ENCODE data around the gene PLCL1.

Gene PLCL1

GRCh38 chr2:197839327-197839726 lies 34.9 kb downstream of the PLCL1 start:
- H3K4me3 ChIP-seq (ENCODE audit: control insufficient read depth, low read depth, low read length) = no peak overlapping the region
- no peak for DNase-seq (ENCODE audit: low read depth)
- no peak for TF ChIP-seq CTCF (IDR thresholded peaks at IDR 0.05; ENCODE audit: control insufficient read depth, insufficient read depth, low read depth, low read length, missing control alignments)

- TF ChIP-seq CTCF (IDR thresholded peaks at IDR 0.05; ENCODE audit: control insufficient read depth, insufficient read depth, low read depth, low read length, missing control alignments) = no peak
- no peak overlapping the region for H3K4me3 ChIP-seq (ENCODE audit: control insufficient read depth, low read depth, low read length)
- no peak for DNase-seq (ENCODE audit: low read depth)
Observed at GRCh38 chr2:197839856-197840255, 35.5 kb downstream of the PLCL1 start.

GRCh38 chr2:197846128-197846527 lies 41.7 kb downstream of the PLCL1 start:
- H3K4me3 ChIP-seq (ENCODE audit: control insufficient read depth, low read depth, low read length) = no peak overlapping the region
- DNase-seq (ENCODE audit: low read depth) = no peak
- no peak for TF ChIP-seq CTCF (IDR thresholded peaks at IDR 0.05; ENCODE audit: control insufficient read depth, insufficient read depth, low read depth, low read length, missing control alignments)

- H3K4me3 ChIP-seq (ENCODE audit: control insufficient read depth, low read depth, low read length) = no peak overlapping the region
- TF ChIP-seq CTCF (IDR thresholded peaks at IDR 0.05; ENCODE audit: control insufficient read depth, insufficient read depth, low read depth, low read length, missing control alignments) = no peak
- no peak for DNase-seq (ENCODE audit: low read depth)
Observed at GRCh38 chr2:197846777-197847176, 42.4 kb downstream of the PLCL1 start.

- no peak for DNase-seq (ENCODE audit: low read depth)
- TF ChIP-seq CTCF (IDR thresholded peaks at IDR 0.05; ENCODE audit: control insufficient read depth, insufficient read depth, low read depth, low read length, missing control alignments) = no peak
- H3K4me3 ChIP-seq (ENCODE audit: control insufficient read depth, low read depth, low read length) = no peak overlapping the region
Observed at GRCh38 chr2:197847651-197848401, 43.4 kb downstream of the PLCL1 start.

GRCh38 chr2:197848602-197849001 lies 44.2 kb downstream of the PLCL1 start:
- no peak overlapping the region for H3K4me3 ChIP-seq (ENCODE audit: control insufficient read depth, low read depth, low read length)
- no peak for DNase-seq (ENCODE audit: low read depth)

More at GRCh38 chr2:197848602-197849001, 44.2 kb downstream of the PLCL1 start:
- no peak for TF ChIP-seq CTCF (IDR thresholded peaks at IDR 0.05; ENCODE audit: control insufficient read depth, insufficient read depth, low read depth, low read length, missing control alignments)

Data from AG09309 (cell line).